GM19035 (cell line): Measurements from ENCODE around the gene EML1.

Experiments
- ATAC-seq: cut with Tn5 transposase; IDR thresholded peaks from one replicate; pipeline ENCODE4 v1.9.1; 2021; ENCODE audit not compliant: unreplicated experiment

The EML1 gene

DNA sequence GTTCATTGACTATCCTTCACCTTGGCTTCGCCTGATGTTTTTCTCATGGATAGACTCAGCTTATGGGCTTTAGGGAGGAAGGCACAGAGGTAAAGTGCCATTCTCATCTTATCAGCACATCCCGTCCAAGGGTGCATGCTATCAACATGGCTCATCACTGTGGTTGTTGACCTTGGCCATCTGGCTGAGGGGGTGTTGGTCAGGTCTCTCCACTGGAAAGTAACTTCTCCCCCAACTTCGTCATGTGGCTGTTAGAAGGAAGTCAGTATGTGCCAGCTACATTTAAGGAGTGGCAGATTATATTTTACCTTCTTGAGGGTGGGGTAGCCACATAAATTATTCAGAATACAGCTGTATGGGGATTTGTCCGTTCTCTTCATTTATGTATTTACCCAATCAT, 68.9 kb downstream of the EML1 start:
- no peak for ATAC-seq

DNA sequence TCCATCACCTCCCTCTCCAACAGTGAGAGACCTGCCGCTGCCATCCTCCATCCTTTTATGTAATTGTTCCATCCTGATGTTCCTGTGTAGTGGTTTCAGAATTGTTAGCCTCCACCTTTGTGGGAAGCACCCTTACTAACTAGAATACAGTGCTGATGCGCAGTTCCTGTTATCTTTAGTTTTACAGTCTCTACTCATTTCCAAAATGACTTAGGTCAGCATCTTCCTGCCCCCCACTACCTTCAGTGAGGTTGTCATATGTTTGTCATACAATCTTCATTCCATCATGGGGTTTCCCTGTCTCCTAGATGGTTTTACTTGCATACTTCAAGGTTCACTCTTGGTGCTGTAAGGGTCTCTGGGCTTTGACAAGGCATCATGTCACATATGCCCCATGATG, 69.8 kb downstream of the EML1 start:
- no peak for ATAC-seq

DNA sequence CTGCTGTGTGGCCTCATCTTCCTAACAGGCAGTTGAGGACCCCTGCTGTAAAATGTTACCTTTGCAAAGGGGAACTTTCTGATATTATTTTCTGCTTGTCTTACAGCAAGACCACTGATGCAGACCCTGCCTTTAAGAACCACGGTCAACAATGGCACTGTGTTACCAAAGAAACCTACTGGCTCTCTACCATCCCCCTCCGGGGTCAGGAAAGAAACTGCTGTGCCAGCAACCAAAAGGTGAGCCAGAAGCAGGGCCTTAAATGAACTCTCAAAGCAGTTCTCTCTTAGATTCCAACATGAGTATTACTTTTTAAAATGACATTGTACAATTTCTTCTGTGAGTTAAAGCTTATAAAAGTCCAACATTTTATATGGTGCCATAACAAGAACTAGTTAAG, 72.2 kb downstream of the EML1 start:
- no peak for ATAC-seq

DNA sequence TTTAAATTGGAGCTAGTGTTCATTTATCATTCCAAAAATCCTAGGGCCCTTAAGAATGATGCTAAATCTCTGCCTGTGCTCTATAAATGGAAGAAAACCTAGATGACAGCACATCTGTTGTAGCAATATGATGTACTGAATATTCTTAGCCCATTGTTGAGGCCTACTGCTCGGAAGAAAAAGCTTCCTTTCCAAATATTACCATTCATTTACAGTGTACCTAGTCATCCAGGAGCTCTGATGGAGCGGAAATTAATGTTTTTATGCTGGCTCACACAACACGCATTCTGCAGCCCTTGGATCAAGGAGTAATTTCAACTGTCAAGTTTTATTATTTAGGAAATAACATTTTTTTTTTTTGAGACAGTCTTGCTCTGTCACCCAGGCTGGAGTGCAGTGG, 77.4 kb downstream of the EML1 start:
- ATAC-seq, result no peak

DNA sequence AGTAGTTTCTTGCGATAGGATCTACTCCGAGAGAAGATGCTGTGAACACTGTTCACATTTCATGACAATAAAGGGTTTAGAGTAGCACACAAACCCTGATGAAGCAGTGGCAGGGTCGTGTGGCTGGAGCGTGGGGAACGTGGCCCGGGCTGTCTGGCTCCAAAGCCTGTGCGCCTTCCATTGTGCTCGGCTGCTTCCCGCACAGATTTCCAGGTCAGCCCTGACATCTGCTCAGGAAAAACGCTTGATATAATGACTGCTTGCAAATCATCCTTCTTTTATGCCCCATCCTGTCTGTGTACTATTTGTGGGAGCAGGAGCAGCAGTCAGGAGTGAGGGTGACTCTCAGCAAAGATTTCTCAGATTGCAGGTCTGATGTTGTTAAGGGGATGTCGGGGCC, 78.6 kb downstream of the EML1 start:
- ATAC-seq, result no peak

DNA sequence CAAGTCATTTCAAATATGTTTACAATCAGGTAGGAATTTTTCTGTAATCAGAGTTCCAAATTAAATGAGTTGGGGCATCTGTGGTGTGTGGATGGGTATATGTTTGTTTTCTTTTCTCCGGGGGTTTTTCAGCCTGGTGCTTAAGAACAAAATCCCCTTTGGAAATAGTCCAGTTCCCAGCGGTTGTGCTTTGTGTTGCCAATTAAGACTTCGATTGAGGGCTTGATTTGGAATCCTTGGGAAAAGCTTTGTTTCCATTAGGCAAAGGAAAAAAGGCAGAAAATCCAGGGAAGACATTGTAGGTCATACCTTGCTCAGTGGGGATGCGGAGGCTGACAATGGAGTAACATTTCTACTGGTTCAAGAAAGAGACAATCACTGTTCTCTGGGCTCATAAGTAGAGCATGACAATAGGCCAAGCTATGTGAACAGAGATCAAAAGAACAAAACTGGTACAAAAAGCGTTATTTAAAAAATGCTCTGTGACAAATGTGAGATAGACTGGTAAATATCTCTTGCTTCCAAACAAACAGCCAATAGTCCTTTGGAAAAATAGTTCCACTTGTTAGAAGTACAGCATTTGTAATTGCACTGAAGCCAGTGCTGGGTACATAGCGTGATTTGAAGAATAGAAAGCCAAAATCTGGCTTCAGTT, 79.7 kb downstream of the EML1 start:
- ATAC-seq, result no peak

DNA sequence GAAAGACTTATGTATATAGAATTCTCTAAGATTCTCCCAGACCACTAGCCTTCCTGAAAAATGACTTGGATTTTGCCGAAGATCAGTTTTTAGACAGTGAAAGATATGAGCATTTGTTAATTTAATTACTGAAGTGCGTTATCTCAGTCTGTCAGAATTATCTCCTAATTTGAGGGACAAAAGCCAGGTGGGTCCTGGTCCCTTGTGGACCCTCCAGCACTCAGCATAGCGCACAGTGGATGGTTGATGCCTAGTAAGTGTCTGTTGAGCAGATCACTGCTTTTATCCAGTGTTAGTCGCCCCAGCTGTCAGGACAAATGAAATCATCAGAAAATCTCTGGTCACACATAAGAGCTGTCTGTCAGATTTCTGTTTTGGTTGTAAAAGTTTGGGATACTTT, 80.4 kb downstream of the EML1 start:
- no peak for ATAC-seq

DNA sequence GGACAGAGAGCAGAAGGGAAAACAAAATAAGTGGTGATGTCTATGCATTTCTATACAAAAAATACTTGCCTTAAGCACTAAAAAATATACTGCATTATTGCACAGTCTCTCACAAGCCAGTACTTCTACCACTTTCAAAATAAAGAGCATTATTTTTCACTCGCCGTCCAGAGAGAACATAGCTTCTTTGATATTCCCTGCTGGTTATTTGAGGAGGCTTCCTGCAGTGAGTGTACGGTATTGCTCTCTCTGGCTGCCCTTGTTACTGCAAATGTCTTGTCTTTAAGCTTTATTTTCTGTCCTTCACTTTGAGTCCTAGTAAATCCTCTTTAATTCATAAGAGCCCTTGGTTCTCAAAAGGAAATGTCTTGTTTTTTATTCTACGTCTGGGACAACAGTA, 81.1 kb downstream of the EML1 start:
- ATAC-seq, result no peak

DNA sequence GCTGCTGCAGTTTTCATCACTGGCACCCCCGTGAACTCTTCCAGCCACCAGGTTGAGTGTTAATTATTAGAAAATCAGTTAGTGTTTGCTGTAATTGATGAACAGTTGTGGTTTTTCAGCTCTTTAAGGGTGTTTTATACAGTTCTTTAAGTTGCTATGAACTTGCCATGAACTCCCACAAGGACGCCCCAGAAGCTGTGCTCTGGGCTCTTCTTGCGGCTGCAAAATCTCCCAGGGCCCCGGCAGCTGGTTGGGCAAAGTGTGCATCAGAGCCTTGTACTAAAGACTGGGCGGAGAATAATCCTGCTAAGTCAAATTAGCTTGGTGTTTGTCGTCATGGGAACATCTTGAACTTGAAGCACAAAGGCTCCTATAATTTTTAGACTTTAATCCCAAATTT, 82.2 kb downstream of the EML1 start:
- ATAC-seq, result no peak

DNA sequence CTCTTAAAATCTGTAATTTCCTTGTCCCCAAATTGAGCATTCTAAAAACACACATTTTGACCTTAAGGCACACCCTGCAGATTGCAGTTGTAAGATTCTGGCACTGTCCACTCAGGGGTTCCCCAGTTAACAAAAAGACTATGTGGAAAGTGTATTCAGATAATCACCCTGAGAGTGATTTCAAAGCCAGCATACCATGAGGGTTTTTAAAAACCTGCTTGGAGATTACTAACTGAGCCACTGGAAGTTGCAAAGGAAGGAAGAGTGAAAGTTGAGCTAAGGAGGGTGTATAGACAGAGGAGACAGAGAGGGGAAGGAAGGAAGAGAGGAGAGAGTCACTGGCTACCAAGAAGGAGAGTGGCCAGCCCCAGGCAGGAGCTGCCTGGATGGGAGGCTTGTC, 82.6 kb downstream of the EML1 start:
- ATAC-seq, result no peak

DNA sequence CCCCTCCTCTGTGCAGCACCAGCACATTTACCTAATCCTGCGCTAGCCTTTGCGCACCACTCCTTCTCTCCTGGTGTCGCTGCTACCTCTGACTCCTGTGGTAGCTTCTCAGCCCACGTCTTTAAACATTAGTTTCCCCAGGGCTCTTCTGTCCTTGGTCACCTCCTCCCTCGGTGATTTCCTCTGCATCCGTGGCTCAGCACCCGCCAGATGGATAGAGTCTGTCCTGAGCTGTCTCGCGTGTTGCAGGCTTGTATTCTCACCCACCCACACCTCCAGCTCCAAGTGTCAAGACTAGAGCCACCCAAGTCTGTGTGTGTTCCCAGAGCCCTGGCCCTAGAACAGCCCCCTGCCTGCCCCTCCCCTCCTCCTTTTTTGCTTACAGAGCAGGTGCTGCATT, 83.2 kb downstream of the EML1 start:
- no peak for ATAC-seq

DNA sequence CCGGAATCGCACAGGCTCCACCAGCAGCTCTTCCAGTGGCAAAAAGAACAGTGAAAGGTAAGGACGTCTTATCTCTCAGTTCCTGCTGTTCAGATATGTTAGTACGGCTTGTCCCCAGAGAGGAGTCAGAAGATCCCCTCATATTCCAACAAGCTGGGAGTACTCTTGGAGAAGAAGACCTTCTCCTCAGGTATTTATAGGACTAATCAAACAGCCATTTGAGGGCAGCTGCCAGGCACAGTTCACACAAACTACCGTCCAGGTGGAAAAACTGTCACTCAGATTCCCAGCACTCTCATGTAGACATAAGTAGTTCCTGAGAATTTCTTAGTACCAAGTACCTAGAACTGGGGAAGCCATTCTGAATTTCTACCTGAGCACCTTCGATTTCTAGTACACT, 85.3 kb downstream of the EML1 start:
- no peak for ATAC-seq

DNA sequence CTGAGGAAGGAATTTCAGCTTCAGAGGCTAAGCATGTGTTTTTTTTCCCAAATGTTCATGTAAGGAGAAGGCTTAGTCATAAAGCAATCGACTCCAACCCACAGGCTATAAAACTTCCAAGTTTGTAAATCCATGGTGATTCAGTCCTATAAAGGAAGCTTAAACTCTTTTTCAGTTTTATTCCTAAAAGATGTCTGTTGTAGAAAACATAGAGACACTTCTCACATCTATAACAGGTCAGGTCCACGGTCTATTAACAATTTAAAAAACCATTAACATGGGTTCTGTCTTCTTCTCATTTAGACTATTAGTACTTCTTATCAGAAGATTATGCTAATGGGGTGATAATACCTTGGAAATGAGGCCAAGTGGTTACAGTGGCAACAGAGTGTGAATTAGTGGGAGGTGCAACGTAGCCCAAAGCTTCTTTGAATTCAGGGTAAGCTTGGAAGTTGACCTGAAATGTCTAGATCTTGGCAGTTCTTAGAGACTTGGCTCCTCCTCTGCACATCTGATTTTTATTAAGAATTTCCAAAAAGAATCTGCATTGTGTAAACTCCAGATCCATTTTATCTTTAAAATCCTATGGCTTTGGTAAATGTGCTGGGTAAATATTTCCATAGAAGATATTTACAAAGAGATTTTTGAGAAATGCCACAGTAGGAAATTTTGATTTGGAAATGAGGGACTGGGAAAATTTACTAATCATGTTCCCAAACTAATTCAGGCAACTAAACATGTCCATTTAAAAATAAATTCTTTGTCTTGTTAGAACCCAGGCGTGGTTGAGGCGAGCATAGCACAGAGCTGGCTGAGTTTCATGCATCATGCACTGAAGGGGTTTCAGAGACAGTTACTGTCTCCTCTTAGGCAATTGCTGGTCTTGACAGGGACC, 86.4 kb downstream of the EML1 start:
- ATAC-seq, result no peak

DNA sequence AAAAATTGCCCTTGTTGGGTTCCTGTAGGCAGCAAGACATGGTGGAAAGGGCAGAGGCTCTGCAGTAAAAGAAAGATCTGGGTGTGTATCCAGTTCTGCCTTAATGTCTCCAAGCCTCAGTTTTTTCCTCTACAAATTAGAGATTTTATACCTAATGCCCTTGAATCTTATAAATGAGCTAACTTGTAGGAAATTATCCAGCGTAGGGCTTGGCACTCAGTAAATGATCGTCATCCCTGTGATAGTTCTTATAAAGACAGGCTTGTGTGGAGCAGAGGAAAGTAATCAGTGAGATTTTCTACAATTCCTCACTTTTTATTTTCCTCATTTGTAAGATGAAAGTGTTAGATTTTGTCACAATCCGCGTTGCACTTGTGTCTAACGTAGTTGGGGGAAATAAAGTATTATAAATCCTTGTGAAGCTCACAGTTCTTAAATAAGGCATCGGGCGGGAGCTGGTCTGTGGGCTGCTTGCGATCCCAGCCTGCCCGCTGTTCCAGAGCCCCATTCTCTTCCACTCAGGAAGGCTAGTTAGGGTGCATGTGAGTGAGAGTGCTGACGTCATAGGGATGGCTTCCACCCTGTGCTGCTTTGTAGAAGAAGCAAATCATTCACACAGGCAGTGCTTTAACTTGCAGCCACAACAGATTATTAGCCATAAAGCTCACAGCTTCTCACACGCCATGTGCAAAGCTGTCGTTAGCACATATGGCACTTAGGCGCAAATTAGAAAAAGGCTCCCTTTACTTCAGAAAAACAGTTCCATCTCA, 87.6 kb downstream of the EML1 start:
- no peak for ATAC-seq

DNA sequence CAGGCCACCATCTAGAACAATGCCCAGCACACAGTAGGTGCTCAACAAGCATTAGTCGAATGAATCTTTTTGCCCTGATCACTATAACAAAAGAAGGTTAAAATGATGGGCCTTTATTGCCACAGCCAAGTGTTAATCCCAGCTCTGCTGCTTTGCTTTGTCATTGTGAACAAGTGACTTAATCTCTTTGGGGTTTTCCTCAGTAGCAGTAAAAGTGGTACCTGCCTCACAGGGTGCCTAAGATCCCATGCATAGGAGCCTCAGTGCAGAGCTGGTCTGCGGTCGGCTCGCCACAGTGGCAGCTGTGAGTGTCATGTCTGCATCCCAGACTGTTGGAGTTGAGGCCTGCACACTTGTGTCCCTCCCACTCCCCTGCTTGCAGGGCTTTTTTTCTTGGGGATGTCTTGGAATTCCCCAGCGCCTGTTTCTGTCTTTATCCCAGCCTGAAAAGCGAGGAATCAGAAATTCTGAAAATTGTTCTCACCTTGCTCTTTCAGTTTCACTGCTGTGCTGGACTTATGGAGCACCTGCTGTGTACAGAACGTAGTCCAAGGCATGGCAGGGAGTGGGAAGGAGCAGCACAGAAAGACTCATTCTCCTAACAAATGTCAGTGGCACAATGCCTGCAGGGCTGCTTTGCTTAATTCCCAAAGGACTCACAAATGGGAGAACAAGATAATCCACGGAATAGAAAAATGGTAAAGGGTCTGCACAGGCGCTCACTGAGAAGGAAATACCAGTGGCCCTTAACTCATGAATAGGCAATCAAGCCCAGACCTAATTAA, 90.8 kb downstream of the EML1 start:
- no peak for ATAC-seq

DNA sequence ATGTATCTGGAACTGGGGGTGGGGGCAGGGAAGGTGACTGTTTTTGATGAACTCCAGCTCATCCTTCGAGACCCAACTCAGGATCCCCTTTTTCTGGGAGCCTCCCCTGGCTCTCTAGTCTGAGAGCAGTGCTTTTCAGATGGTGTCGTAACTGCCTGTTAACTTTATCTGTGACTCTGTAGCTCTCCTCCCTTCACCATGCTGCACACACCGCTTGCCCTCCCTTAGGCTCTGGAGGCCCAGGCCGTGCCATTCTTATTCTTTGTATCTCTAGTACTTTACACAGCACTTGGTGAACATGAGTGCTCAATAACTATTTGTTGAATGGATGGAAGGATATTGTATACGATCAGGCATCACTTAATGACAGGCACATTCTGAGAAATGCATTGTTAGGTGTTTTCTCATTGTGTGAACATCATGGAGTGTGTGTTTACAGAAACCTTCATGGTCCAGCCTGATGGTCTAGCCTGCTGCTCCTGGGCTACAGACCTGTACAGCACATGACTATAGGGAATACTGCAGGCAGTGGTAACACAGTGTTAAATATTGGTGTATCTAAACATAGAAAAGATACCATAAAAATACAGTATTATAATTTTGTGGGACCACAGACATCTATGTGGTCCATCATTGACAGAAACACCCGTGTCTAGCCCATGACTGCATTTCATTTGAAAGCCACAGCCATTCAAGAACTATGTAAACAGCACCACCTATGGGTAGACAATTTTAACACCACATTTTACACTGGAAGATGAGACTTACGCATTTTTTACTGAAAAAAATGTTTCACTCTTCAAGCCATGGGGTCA, 91.8 kb downstream of the EML1 start:
- no peak for ATAC-seq

DNA sequence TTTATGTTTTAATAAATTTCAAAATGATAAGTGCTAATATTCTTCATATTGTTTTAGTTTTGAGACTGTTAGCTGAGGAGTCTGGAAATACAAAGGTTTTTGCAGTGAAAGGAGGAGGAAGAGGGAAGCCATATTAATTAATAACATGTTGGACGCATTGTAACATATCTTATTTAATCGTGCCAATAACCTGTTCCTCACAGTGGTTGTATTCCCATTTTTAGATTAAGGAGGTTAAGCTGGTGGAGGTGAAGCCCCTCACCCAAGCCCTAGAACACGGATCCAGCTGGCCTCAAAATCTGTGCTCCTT, 92.4 kb downstream of the EML1 start:
- no peak for ATAC-seq

DNA sequence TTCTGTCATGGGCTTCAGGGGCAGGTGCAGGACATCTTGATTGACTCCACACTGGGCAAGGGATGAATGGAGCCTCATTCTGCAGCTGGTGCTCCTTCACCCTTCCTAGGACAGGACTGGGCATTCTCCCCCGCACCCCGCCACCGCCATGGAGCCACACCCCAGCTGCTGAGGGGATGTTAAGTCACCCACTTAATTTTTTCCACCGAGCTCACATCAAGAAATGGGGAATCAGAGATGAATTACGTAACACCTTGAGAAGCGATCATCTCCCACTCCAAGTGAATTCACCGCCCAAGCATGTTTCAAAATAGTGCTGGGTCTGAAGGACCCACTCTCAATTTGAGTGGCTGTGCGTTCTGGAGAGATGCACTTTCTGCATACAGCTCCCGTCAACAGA, 94.2 kb downstream of the EML1 start:
- ATAC-seq, result no peak

DNA sequence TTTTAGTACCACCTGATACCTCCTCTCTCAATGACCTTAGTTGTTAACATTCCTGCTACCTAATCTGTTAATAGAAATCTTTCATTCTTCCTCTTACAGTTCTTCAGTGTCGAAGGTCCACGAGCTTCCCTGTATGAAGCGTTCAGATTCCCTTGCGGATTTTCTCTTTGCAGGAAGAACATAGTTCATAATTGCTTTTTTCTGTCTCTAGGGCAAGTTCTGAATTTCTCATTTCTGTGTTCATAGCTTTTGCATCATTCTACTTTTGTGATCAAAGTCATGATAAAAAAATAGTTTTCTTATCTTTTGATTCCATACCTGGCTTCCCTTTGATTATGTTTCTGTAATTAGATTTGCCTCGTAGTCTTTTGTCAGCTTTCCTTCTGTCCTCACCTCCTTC, 94.9 kb downstream of the EML1 start:
- no peak for ATAC-seq

DNA sequence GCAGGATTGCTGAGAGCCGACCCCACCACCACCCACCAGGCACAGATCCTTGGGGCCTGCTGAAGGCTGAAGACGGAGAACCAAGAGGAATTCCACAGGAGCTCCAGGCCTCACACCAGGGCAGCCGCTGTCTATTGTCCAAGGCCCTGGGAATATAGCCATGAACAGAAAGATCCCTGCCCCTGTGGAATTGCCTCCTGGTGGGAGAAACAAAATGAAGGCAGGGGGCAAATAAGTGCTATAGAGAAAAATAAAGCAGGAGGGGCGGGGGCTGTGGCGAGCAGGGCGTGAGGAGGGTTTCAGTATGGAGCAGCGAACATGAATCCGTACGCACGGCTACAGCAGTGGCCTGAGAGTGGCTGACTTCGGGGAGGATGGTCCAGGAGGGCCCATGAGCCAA, 96.1 kb downstream of the EML1 start:
- no peak for ATAC-seq

DNA sequence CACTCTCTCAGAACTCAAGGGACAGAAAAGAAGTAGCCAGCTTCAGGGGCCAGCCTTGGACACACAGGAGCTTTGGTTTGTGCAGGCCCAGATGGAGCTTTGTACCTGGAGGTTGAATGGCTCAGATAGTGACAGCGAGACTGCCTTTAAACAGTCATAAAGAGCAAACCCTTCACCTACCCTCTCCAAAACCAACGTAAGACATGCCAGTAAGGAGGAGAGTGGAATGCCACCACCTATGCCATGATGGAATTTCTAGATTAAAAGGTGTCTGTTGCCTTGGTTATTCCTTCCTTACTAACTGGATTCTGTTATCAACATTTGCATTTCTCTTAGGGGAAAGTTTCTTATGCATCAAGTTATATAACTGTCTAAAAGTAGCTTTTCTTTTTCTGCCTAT, 98.1 kb downstream of the EML1 start:
- no peak for ATAC-seq
